HG02763 (cell line): ENCODE results near the gene HIVEP3.

Experiments
- ATAC-seq: cut with Tn5 transposase; IDR thresholded peaks from one replicate; pipeline ENCODE4 v1.9.1; 2021; ENCODE audit warnings: mild to moderate bottlenecking, moderate library complexity; ENCODE audit not compliant: unreplicated experiment

HIVEP3 gene

GRCh38 chr1:41542196-41542930 lies 376.4 kb downstream of the HIVEP3 start:
- ATAC-seq: no peak

- ATAC-seq: no peak
Observed at GRCh38 chr1:41541592-41541952, 377.1 kb downstream of the HIVEP3 start.

- no peak for ATAC-seq
Observed at GRCh38 chr1:41540886-41541591, 377.7 kb downstream of the HIVEP3 start.

- ATAC-seq: no peak
Observed at GRCh38 chr1:41539999-41540398, 378.7 kb downstream of the HIVEP3 start.

GRCh38 chr1:41539418-41539805 lies 379.3 kb downstream of the HIVEP3 start:
- ATAC-seq: no peak

GRCh38 chr1:41538741-41539417 lies 379.8 kb downstream of the HIVEP3 start:
- no peak for ATAC-seq

- no peak for ATAC-seq
Observed at GRCh38 chr1:41537788-41538351, 380.9 kb downstream of the HIVEP3 start.

- no peak for ATAC-seq
Observed at GRCh38 chr1:41537251-41537650, 381.5 kb downstream of the HIVEP3 start.

GRCh38 chr1:41536361-41536802 lies 382.3 kb downstream of the HIVEP3 start:
- no peak for ATAC-seq

GRCh38 chr1:41535716-41536115 lies 383.0 kb downstream of the HIVEP3 start:
- no peak for ATAC-seq

GRCh38 chr1:41535276-41535675 lies 383.4 kb downstream of the HIVEP3 start:
- ATAC-seq: no peak

- no peak for ATAC-seq
Observed at GRCh38 chr1:41534181-41535076, 384.3 kb downstream of the HIVEP3 start.

GRCh38 chr1:41533731-41534080 lies 385.0 kb downstream of the HIVEP3 start:
- ATAC-seq: no peak

GRCh38 chr1:41533016-41533730 lies 385.5 kb downstream of the HIVEP3 start:
- no peak for ATAC-seq

GRCh38 chr1:41532206-41532975 lies 386.3 kb downstream of the HIVEP3 start:
- ATAC-seq: no peak

GRCh38 chr1:41530411-41530810 lies 388.3 kb downstream of the HIVEP3 start:
- ATAC-seq: no peak

- no peak for ATAC-seq
Observed at GRCh38 chr1:41529621-41530395, 388.9 kb downstream of the HIVEP3 start.
